ENCODE measurements around the gene KRT86.

GRCh38 chr12:52268212-52268611 is 6.2 kb upstream of the KRT86 start:
- TF ChIP-seq ZNF792 (tag by site-specific recombination; IDR thresholded peaks at IDR 0.05) = no peak
- TF ChIP-seq CTCF (tag by site-specific recombination; IDR thresholded peaks at IDR 0.05) = no peak
- TF ChIP-seq ZNF26 (tag by site-specific recombination; IDR thresholded peaks at IDR 0.05) = no peak
- TF ChIP-seq ZNF513 (tag by site-specific recombination; IDR thresholded peaks at IDR 0.05) = no peak
- no peak for TF ChIP-seq ZSCAN5A (tag by site-specific recombination; IDR thresholded peaks at IDR 0.05)
- no peak for TF ChIP-seq ZNF404 (tag by site-specific recombination; IDR thresholded peaks at IDR 0.05)
- no peak for TF ChIP-seq ZNF138 (tag by site-specific recombination; IDR thresholded peaks at IDR 0.05; ENCODE audit: borderline replicate concordance)
- TF ChIP-seq ZNF223 (tag by site-specific recombination; IDR thresholded peaks at IDR 0.05) = no peak
- TF ChIP-seq ZBTB20 (tag by site-specific recombination; IDR thresholded peaks at IDR 0.05) = no peak
- no peak for TF ChIP-seq ZNF629 (tag by site-specific recombination; IDR thresholded peaks at IDR 0.05)
